ENCODE data around the gene USP15. TPM values are rescaled to one million over a fixed set of nuclear protein-coding genes. Genes with fewer than 3 reads are reported as not detected.

The USP15 gene
- total RNA-seq, 1 experiment from 2014 or later, result 25.8 TPM

GRCh38 chr12:62263966-62264365 lies 3.8 kb downstream of the USP15 start:
- Histone ChIP-seq H3K27ac (no peak overlapping the region), H4K20me1 (ENCODE audit: insufficient read depth) (peaks cover 17% of the 10 kb centered on the region), H3K9me3 (ENCODE audit: insufficient read depth, low read depth) (no peaks in the 10 kb centered on the region), H3K27me3 (ENCODE audit: insufficient read depth, low read depth) (no peaks in the 10 kb centered on the region), H2AFZ (no peak overlapping the region), H3K4me2 (no peak overlapping the region), H3K4me1 (replicated peaks; ENCODE audit: insufficient read depth) (peaks cover 24% of the 10 kb centered on the region), H3K79me2 (ENCODE audit: low read depth) (peaks cover 88% of the 10 kb centered on the region), H3F3A (ENCODE audit: insufficient read depth, low read depth) (peaks cover 16% of the 10 kb centered on the region), H3K9me2 (ENCODE audit: insufficient read depth) (no peaks in the 10 kb centered on the region), H3K36me3 (ENCODE audit: low read depth) (no peaks in the 10 kb centered on the region), H3K4me3 (no peak overlapping the region)
- TF ChIP-seq EZH2 (IDR thresholded peaks at IDR 0.05; ENCODE audit: low read depth), result no peak
- TF ChIP-seq CTCF (conservative IDR thresholded peaks at IDR 0.05), result no peak
- intact Hi-C loops (cut with micrococcal nuclease; ENCODE audit: unreplicated experiment), result loop anchor here (10.0 kb wide), 1 partner anchor 201 kb away; the partner anchor contains the start of gene MON2
- BruUV-seq (replicated peaks), result no TSS peak
- POLR2A ChIA-PET (ENCODE audit: unreplicated experiment), result no interaction called here
- DNase-seq, result no peak
- CTCF ChIA-PET, result no interaction called here

GRCh38 chr12:62264706-62265105 lies 4.5 kb downstream of the USP15 start:
- CTCF ChIA-PET, result interaction anchor here (0.6 kb wide), 1 partner anchor 284 kb away, joined by 15 read pairs; no protein-coding TSS in a partner anchor
- no peak overlapping the region for H3K27ac ChIP-seq
- H3K9me3 ChIP-seq (ENCODE audit: insufficient read depth, low read depth), result no peaks in the 10 kb centered on the region
- no peaks in the 10 kb centered on the region for H3K9me2 ChIP-seq (ENCODE audit: insufficient read depth)
- H3F3A ChIP-seq (ENCODE audit: insufficient read depth, low read depth), result peaks cover 16% of the 10 kb centered on the region
- H3K27me3 ChIP-seq (ENCODE audit: insufficient read depth, low read depth), result no peaks in the 10 kb centered on the region
- no peak overlapping the region for H2AFZ ChIP-seq
- POLR2A ChIA-PET (ENCODE audit: unreplicated experiment), result no interaction called here
- no peak overlapping the region for H3K4me2 ChIP-seq
- H3K36me3 ChIP-seq (ENCODE audit: low read depth), result no peaks in the 10 kb centered on the region
- H3K4me3 ChIP-seq, result no peak overlapping the region
- H3K4me1 ChIP-seq (replicated peaks; ENCODE audit: insufficient read depth), result peaks cover 22% of the 10 kb centered on the region; the same call in 1 of the 2 replicates
- no peak for DNase-seq
- H4K20me1 ChIP-seq (ENCODE audit: insufficient read depth), result peaks cover 25% of the 10 kb centered on the region
- TF ChIP-seq EZH2 (IDR thresholded peaks at IDR 0.05; ENCODE audit: low read depth) (no peak), CTCF (conservative IDR thresholded peaks at IDR 0.05) (no peak)
- intact Hi-C loops (cut with micrococcal nuclease; ENCODE audit: unreplicated experiment), result loop anchor here (10.0 kb wide), 1 partner anchor 200 kb away; the partner anchor contains the start of gene MON2
- H3K79me2 ChIP-seq (ENCODE audit: low read depth), result peaks cover 95% of the 10 kb centered on the region
- no TSS peak for BruUV-seq (replicated peaks)

- TF ChIP-seq CTCF (conservative IDR thresholded peaks at IDR 0.05), result no peak
- no peak for TF ChIP-seq EZH2 (IDR thresholded peaks at IDR 0.05; ENCODE audit: low read depth)
- H3K4me1 ChIP-seq (replicated peaks; ENCODE audit: insufficient read depth), result peaks cover 22% of the 10 kb centered on the region; the same call in 1 of the 2 replicates
- intact Hi-C loops (cut with micrococcal nuclease; ENCODE audit: unreplicated experiment), result loop anchor here (10.0 kb wide), 1 partner anchor 199 kb away; the partner anchor contains the start of gene MON2
These were observed 5.3 kb downstream of the USP15 start for GRCh38 chr12:62265511-62265910.

More at GRCh38 chr12:62265511-62265910, 5.3 kb downstream of the USP15 start:
- H3K9me2 ChIP-seq (ENCODE audit: insufficient read depth), result no peaks in the 10 kb centered on the region
- POLR2A ChIA-PET (ENCODE audit: unreplicated experiment), result no interaction called here
- peaks cover 30% of the 10 kb centered on the region for H4K20me1 ChIP-seq (ENCODE audit: insufficient read depth)
- H3K27ac ChIP-seq, result no peak overlapping the region
- CTCF ChIA-PET, result interaction anchor here (0.6 kb wide), 1 partner anchor 284 kb away, joined by 15 read pairs; no protein-coding TSS in a partner anchor
- no peaks in the 10 kb centered on the region for H3K27me3 ChIP-seq (ENCODE audit: insufficient read depth, low read depth)
- H2AFZ ChIP-seq, result no peak overlapping the region
- H3K4me3 ChIP-seq, result no peak overlapping the region
- H3K79me2 ChIP-seq (ENCODE audit: low read depth), result peaks cover 100% of the 10 kb centered on the region
- no peaks in the 10 kb centered on the region for H3K36me3 ChIP-seq (ENCODE audit: low read depth)
- BruUV-seq (replicated peaks), result no TSS peak
- DNase-seq, result no peak
- no peak overlapping the region for H3K4me2 ChIP-seq
- H3F3A ChIP-seq (ENCODE audit: insufficient read depth, low read depth), result peaks cover 15% of the 10 kb centered on the region
- no peaks in the 10 kb centered on the region for H3K9me3 ChIP-seq (ENCODE audit: insufficient read depth, low read depth)

Measured in PC-9 (cell line).